OCI-LY7 (cell line): ENCODE measurements around the gene MPC1.

Experiments
- EZH2phosphoT487 ChIP-seq: fragments of 200-600 bp; sonication (generic); IDR thresholded peaks from 2 replicates; pipeline ENCODE4 v1.6.1; 2018; ENCODE audit warnings: low read depth, borderline replicate concordance, mild to moderate bottlenecking, mixed run types, antibody characterized with exemption, low read length, moderate library complexity, mixed read lengths
- TF ChIP-seq, protein P1 (sequence below): fragments of 200-600 bp; sonication (generic); conservative IDR thresholded peaks from 2 replicates; pipeline ENCODE4 v1.5.1; 2014; ENCODE audit warnings: mild to moderate bottlenecking, antibody characterized with exemption, low read length, moderate library complexity, mixed read lengths

DNA sequence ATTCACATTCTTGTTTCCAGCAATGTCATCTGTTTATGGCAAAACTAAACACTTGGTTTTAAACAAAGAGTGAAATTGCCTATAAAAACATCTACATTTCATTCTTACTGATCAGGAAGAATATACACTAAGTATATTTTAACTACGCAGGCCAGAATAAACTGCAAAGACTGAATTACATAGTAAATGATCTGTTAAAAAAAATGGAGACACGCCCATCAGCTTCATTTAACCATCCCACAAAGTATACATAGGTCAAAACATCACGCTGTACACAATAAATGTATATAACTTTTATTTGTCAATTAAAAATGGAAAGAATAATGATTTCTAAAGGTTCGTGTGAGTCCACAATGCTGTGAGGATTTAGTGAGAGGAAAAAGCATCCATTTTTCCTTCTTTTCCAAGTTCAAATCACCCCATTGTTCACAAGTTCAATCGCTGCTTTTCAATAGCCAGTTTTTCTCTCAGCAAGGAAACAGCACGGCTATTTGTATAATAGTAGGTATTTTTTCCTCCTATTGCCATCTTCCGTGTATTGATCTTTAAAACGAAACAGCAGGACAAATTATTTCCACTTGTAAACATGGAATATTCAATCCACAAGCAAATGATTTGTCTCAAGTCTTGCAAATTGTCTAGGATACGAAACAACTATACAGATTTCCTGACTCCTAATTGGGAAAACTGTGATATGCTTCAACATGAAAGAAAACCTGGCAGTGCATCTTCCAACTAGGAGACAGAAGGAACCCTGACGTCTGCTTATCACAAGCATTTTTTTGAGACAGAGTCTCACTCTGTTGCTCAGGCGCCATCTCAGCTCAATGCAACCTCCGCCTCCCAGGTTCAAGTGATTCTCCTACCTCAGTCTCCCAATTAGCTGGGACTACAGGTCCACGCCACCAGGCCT is 51.0 kb downstream of the MPC1 start:
- TF ChIP-seq, protein P1, sequence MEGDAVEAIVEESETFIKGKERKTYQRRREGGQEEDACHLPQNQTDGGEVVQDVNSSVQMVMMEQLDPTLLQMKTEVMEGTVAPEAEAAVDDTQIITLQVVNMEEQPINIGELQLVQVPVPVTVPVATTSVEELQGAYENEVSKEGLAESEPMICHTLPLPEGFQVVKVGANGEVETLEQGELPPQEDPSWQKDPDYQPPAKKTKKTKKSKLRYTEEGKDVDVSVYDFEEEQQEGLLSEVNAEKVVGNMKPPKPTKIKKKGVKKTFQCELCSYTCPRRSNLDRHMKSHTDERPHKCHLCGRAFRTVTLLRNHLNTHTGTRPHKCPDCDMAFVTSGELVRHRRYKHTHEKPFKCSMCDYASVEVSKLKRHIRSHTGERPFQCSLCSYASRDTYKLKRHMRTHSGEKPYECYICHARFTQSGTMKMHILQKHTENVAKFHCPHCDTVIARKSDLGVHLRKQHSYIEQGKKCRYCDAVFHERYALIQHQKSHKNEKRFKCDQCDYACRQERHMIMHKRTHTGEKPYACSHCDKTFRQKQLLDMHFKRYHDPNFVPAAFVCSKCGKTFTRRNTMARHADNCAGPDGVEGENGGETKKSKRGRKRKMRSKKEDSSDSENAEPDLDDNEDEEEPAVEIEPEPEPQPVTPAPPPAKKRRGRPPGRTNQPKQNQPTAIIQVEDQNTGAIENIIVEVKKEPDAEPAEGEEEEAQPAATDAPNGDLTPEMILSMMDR, result no peak
- TF ChIP-seq EZH2phosphoT487, result no peak
